ACC112 (cell line): ENCODE measurements around the gene SLC6A18.

Experiments used
- H2AFZ ChIP-seq: fragments of 200-600 bp; sonication (generic); one replicate; pipeline ENCODE4 v1.6.0; 2017; ENCODE audit warnings: antibody characterized with exemption, low read length; ENCODE audit not compliant: unreplicated experiment
- H3K27ac ChIP-seq: fragments of 200-600 bp; sonication (generic); 2 replicates; pipeline ENCODE4 v1.5.1; 2014; ENCODE audit warnings: low read depth, mild to moderate bottlenecking, antibody characterized with exemption, low read length, moderate library complexity
- H3K27me3 ChIP-seq: fragments of 200-600 bp; sonication (generic); 2 replicates; pipeline ENCODE4 v1.6.1; 2014; ENCODE audit warnings: mild to moderate bottlenecking, antibody characterized with exemption, low read length, moderate library complexity, mixed read lengths; ENCODE audit not compliant: insufficient read depth
- H3K36me3 ChIP-seq: fragments of 200-600 bp; sonication (generic); 2 replicates; pipeline ENCODE4 v1.6.1; 2016; ENCODE audit warnings: mild to moderate bottlenecking, antibody characterized with exemption, low read length, moderate library complexity, mixed read lengths; ENCODE audit not compliant: insufficient read depth
- H3K4me1 ChIP-seq: fragments of 200-600 bp; sonication (generic); one replicate; pipeline ENCODE4 v1.6.1; 2016; ENCODE audit warnings: low read length, mixed read lengths; ENCODE audit not compliant: insufficient read depth, unreplicated experiment, control insufficient read depth
- H3K4me3 ChIP-seq: fragments of 200-600 bp; sonication (generic); 2 replicates; pipeline ENCODE4 v1.5.1; 2014; ENCODE audit warnings: mild to moderate bottlenecking, low read depth, low read length
- H3K79me2 ChIP-seq: fragments of 200-600 bp; sonication (generic); one replicate; pipeline ENCODE4 v1.6.0; 2016; ENCODE audit warnings: low read length; ENCODE audit not compliant: control insufficient read depth, unreplicated experiment, insufficient read depth

SLC6A18 gene

DNA sequence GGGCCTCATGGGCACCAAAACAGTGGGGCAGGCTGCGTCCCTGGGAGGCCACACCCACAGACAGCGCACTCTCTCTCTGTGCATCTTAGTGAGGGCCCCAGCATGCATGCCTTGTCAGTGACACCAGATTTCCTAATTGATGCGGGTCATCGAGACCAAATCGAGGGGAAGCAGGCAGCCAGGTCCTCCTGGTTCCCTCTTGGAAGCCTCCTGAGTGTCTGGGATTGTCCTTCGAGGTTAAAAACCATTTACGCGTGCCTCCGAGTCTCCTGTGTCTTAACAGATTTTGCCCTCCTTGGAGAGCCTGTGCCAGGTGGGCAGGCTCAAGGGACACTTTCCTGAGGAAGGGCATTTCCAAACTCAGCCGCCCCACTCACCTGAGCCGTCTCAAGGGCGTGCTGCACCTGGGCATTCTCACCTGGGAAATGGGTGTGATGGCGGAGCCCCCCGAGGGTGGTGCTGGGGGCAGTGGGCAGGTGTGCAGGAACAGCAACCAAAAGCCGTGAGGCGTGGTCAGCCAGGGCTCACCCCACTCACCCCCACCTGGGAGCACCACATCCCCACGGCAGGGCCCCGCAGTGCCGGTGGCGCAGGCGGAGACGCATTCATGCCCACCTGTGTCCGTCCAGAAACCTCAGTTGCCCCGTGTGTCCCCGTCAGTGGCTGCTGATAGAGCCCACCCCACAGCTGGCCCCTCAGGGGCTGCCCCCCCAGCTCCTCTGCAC lies 21.1 kb upstream of the SLC6A18 start:
- Histone ChIP-seq H3K36me3 (no peaks in the 10 kb centered on the region), H2AFZ (no peak overlapping the region), H3K27me3 (peaks cover 72% of the 10 kb centered on the region), H3K79me2 (no peaks in the 10 kb centered on the region), H3K4me1 (no peaks in the 10 kb centered on the region), H3K4me3 (no peak overlapping the region), H3K27ac (no peak overlapping the region)

DNA sequence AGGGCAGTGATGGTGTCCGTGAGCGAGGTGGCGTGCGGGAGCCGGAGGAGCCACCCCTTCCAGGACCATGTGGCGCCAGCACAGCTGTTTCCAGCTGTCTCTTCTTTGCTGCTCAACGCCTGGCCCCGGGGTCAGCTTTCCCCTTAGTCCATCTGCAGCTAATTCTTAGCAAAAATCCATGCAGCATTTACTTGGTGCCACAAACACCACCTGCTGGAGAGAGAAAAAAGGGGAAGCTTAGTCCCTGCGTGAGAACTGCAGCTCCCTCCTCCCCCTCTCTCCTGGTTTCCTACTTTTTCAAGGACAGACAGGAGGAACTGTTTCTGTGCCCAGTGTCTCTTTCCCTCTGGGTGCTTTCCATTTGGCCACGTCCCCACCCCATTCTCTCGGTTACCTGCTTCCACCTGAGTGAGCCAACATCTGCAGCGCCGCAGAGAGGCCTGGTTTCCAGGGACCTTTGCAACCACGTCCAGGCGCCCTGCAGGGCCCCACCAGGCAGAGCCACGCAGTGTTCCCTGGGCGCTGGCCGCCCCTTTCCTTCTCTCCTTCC lies 20.4 kb upstream of the SLC6A18 start:
- H3K4me1 ChIP-seq = no peaks in the 10 kb centered on the region
- H3K27me3 ChIP-seq = peaks cover 66% of the 10 kb centered on the region
- H3K79me2 ChIP-seq = no peaks in the 10 kb centered on the region
- no peak overlapping the region for H3K27ac ChIP-seq
- H3K36me3 ChIP-seq = no peaks in the 10 kb centered on the region
- H2AFZ ChIP-seq = no peak overlapping the region
- H3K4me3 ChIP-seq = no peak overlapping the region

DNA sequence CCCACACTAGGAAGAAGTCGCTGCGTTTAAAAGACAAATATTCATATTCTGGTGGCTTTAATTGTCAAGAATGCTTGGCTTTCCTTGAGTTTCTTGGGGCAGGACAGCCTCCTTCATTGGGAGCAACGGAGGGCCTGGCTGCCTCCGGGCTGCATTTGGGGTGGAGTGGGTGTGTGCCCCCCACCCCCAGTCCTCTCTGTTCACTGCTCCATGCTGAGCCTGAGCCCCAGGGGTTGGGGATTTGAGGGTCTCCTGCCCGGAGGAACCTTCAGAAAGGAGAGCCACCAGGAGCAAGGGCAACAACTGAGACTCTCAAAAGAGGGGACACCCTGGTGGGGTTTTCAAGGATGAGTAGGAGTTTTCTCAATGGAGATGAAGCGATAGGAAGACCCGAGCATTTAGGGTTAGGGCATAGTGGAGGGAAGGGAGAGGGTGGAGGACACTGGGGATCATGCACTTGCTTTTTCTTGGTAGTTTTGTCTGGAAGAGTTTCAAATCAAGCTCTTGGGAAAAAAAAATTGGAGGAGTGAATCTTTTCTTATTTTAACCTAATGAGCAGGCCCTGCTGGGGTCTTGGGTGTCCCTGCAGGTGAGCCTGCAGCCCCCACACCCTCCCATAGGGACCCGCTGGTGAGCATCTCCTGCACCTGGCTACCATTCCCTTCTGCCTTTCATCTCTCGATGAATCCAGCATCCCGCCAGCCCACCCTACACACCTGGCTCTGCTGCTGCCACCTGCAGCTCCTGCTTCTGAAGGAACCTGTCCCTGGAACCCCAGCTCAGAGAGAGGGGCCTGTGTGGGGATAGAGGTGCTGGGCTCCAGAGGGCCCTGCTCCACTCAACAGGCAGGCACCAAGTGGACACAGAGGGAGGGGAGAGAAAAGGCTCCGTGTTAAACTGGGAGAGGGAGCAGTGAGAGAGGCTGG lies 19.7 kb upstream of the SLC6A18 start:
- H3K4me1 ChIP-seq = no peaks in the 10 kb centered on the region
- H3K36me3 ChIP-seq = no peaks in the 10 kb centered on the region
- H3K4me3 ChIP-seq = no peak overlapping the region
- H2AFZ ChIP-seq = no peak overlapping the region
- no peak overlapping the region for H3K27ac ChIP-seq
- peaks cover 60% of the 10 kb centered on the region for H3K27me3 ChIP-seq
- no peaks in the 10 kb centered on the region for H3K79me2 ChIP-seq

DNA sequence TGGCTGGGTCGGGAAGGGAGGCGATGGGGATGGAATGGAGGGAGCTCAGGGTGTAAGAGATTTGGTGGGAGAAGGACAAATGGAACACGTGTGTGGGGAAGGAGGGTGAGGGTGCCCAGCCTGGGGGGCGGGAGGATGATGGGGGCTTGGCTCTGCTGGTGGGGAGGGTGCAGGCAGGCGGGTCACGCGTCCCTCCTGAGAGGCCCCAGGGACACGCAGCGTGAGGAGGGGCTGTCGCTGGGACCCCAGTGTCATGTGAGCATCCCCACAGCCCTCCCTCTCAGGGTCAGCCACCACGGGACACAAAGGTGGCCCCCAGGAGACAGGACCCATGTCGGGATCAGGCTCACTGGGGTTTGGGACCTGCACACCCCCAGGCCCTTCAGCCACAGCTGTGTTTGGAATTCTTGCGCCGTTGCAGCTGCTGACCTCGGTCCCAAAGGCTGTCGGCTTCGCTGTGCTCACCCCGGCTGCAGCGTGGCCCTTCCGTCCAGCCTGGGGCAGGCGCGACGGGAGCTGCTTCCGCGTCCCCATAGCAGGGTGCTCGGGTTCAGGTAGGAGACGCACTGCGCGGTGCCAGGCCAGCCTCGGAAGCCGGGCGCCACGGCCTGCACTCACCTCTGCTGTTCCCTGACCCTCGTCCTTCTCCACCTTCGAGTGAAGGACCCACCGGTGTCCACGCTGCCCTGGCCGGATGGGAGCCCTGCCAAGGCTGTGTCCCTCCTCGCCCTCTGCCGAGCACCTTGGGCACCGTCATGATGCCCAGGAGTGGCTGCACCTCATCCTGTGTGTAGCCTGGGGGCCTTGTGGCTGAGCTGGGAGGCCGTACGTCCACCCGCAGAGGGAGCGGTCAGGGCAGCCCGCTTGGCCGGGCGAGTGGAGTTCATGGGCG lies 18.4 kb upstream of the SLC6A18 start:
- no peaks in the 10 kb centered on the region for H3K36me3 ChIP-seq
- H3K79me2 ChIP-seq = no peaks in the 10 kb centered on the region
- H2AFZ ChIP-seq = no peak overlapping the region
- H3K4me1 ChIP-seq = no peaks in the 10 kb centered on the region
- H3K27ac ChIP-seq = no peak overlapping the region
- H3K27me3 ChIP-seq = peaks cover 57% of the 10 kb centered on the region
- H3K4me3 ChIP-seq = no peak overlapping the region

DNA sequence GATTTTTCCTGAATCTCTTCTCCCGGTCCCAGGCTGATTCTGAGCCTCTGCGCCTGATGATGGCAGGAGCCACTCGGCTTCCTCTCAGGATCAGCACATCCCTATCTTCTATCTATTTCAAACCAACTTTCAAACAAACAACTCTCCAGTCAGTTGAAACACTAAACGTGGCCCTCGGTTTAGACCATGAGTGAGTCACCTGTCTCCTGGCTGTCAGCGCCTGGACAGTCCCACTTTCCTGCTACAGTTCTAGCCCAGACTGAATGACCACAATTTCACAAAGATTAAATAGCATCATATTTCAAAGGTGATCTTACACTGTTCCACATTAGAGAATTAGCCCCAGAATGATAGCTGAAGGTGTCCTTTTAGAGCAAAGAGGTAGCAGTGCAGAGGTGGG lies 17.6 kb upstream of the SLC6A18 start:
- H3K4me1 ChIP-seq = no peaks in the 10 kb centered on the region
- no peak overlapping the region for H3K27ac ChIP-seq

DNA sequence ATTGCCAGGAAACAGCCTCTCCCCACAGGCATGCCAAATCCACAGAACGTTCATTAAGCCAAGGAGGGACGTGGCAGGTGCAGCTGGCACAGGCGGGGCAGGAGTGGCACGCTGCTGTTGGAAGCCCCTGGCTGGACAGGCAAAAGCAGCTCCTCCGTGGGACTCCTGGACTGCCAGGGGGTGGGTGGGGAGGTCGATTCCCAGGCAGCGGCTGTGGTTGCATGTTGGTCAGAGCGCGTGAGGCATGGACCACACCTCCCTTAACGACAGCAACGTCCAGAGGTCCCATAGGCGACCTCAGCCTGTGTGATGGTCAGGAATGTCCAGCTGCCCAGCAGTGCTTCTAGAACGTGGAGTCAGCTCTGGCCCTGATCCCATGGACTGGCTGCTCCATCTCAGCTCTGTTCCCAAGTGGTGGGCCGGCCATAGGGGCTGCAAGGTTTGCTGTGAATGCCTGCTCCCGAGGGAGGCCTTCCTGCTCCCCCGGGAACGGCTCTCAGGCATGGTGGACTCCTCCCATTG lies 16.9 kb upstream of the SLC6A18 start:
- H3K4me3 ChIP-seq = no peak overlapping the region
- no peaks in the 10 kb centered on the region for H3K79me2 ChIP-seq
- peaks cover 47% of the 10 kb centered on the region for H3K27me3 ChIP-seq
- H2AFZ ChIP-seq = no peak overlapping the region
- no peaks in the 10 kb centered on the region for H3K4me1 ChIP-seq
- H3K36me3 ChIP-seq = no peaks in the 10 kb centered on the region
- H3K27ac ChIP-seq = no peak overlapping the region

More for the DNA sequence above, 17.6 kb upstream of the SLC6A18 start:
- Histone ChIP-seq H3K4me3 (no peak overlapping the region), H2AFZ (no peak overlapping the region), H3K27me3 (peaks cover 49% of the 10 kb centered on the region), H3K36me3 (no peaks in the 10 kb centered on the region), H3K79me2 (no peaks in the 10 kb centered on the region)

DNA sequence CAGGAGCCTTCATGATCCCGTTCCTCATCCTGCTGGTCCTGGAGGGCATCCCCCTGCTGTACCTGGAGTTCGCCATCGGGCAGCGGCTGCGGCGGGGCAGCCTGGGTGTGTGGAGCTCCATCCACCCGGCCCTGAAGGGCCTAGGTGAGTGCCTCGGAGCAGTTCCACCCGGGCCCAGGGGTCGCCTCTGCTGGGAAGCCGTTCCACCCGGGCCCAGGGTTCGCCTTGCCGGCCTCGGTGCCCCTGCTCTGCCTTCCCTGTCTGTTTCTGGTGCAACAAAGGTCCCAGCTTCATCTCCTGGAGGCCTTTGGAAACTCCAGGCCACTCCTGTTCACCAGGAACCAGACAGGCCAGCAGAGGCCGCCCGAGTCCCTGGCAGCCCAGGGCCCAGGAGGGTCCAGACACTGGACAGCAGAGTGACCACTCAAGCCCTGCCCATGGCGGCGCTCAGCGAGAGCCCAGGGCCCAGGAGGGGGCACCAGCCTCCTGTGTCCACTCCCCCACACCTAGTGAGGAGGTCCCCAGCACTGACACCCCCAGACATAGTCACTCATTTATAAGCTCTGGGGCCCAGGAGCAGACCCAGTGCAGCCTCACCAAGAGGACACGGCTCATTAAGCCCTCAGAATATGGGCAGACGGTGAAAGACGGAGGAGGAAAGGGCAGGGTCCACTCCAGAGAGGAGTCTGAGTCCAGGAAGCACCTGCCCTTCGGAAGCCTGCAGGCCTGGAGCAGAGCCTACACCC lies 16.3 kb upstream of the SLC6A18 start:
- no peak overlapping the region for H2AFZ ChIP-seq
- H3K4me1 ChIP-seq = no peaks in the 10 kb centered on the region
- peaks cover 44% of the 10 kb centered on the region for H3K27me3 ChIP-seq
- no peaks in the 10 kb centered on the region for H3K79me2 ChIP-seq
- no peak overlapping the region for H3K4me3 ChIP-seq
- H3K36me3 ChIP-seq = no peaks in the 10 kb centered on the region
- H3K27ac ChIP-seq = no peak overlapping the region

DNA sequence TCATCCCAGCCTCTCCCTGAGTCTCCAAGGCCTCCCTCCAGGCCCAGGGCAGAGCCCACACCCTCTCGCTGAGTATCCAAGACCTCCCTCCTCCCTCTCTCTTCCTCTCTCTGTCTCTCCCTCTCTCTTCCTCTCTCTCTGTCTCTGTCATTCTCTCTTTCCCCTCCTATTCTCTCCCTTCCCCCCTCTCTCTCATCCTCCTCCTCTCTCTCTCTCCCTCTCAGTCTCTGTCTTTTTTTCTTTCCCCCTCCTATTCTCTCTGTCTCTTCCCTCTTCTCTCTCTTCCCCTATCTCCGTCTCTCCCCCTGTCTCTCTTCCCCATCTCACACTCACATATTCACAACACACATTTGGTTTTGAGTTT lies 15.7 kb upstream of the SLC6A18 start:
- H2AFZ ChIP-seq = no peak overlapping the region

DNA sequence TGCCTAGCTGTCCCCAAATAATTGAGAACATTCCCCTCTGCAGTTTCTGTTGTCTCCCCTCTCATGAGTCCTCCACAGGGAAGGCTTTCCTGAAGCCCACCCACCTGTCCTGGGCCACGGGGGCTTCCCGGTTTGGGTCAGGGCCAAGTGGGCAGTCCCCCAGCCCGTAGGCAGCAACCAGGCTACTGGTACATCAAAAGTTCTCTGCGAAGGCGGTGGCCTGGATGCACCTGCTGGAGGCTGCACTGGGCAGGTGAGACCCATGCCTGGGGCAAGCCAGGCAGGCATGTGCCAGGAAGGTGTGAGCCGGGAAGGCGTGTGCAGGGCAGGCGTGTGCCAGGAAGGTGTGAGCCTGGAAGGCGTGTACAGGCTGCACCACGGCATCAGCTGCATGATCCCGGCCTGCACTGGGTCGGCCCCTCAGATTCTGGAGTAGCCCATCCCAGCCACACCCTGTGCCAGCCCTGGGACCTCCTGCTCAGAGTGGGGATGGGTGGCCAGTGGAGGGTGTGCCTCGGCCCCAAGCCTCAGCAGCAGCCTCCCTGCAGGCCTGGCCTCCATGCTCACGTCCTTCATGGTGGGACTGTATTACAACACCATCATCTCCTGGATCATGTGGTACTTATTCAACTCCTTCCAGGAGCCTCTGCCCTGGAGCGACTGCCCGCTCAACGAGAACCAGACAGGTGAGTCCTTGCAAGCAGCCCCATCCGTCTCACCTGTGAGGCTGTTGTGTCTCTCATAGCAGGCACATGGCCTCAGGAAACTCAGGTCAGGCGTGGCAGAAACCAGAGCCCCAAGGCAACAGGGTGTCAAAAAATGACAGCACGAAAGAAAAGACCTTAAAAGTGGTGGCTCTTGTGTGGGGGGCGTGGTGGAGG lies 15.0 kb upstream of the SLC6A18 start:
- Histone ChIP-seq H3K79me2 (no peaks in the 10 kb centered on the region), H3K27ac (no peak overlapping the region), H3K36me3 (no peaks in the 10 kb centered on the region), H3K4me3 (no peak overlapping the region), H2AFZ (no peak overlapping the region), H3K4me1 (no peaks in the 10 kb centered on the region), H3K27me3 (peaks cover 32% of the 10 kb centered on the region)

More for the DNA sequence above, 15.7 kb upstream of the SLC6A18 start:
- H3K4me3 ChIP-seq = no peak overlapping the region
- H3K79me2 ChIP-seq = no peaks in the 10 kb centered on the region
- H3K36me3 ChIP-seq = no peaks in the 10 kb centered on the region
- H3K27ac ChIP-seq = no peak overlapping the region
- peaks cover 38% of the 10 kb centered on the region for H3K27me3 ChIP-seq
- no peaks in the 10 kb centered on the region for H3K4me1 ChIP-seq
